CD4-positive, alpha-beta T cell treated with Interleukin-6 for 4 hours (primary cell): ENCODE results near the gene PDZD8.

Experiments used
- DNase-seq: peaks from one replicate; pipeline ENCODE4 v3.0.0-alpha.2; 2020; ENCODE audit warnings: mixed read lengths

Gene PDZD8

DNA sequence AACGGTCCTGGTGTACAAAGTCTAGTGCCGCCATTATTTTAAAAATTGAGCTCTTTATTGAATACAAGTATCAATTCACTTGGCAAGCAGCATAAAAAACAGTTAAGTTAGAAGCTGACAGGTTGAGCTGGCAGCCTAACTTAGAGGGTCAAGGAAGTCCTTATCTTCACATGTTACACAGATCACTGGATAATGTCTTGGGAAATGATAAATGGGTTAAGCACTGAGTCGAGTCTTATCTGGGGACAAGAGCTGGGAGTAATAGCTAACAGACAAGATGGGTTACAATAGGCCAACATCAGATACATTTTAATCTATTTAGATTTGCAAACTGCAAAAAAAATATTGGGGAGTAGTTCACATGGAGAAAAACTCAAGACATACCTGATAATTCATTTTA is 100.1 kb downstream of the PDZD8 start:
- no peak for DNase-seq

DNA sequence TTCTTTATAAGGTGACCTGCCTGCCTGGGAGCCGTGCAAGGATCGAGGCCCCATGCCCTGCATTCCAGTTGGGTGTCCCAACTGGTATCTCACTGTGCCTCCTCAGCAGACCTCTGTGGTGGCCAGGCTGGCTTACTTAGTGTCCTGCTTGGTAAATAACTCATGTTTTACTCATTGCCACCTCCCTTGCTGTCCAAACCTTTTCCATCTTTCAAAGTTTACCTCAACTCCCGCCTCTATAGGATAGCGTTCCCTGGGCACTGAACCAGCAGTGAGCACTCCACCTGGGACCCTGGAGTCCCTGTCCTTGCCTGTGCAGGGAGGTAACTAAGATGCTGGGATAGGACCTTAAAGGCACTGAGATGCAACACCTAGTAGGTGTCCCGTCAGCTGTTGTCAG is 100.7 kb downstream of the PDZD8 start:
- DNase-seq: no peak

DNA sequence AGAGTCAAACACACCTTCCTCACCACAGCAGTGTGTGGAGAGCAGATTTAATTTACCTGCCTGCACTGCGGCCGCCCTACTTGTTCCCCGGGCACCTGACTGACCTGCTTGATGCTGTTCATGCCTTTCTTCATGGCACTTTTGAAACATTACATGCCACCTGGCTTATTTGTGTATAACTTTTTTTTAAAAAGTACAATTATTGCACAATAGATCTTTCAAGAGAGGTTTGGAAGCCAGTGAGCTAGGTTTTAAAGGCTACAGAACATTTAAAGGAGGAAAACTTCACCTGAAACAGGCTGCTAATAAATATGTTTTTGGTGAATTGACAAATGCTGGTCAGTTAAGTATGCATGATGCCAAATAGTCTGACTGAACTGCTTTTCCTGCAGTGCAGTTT is 101.3 kb downstream of the PDZD8 start:
- no peak for DNase-seq

DNA sequence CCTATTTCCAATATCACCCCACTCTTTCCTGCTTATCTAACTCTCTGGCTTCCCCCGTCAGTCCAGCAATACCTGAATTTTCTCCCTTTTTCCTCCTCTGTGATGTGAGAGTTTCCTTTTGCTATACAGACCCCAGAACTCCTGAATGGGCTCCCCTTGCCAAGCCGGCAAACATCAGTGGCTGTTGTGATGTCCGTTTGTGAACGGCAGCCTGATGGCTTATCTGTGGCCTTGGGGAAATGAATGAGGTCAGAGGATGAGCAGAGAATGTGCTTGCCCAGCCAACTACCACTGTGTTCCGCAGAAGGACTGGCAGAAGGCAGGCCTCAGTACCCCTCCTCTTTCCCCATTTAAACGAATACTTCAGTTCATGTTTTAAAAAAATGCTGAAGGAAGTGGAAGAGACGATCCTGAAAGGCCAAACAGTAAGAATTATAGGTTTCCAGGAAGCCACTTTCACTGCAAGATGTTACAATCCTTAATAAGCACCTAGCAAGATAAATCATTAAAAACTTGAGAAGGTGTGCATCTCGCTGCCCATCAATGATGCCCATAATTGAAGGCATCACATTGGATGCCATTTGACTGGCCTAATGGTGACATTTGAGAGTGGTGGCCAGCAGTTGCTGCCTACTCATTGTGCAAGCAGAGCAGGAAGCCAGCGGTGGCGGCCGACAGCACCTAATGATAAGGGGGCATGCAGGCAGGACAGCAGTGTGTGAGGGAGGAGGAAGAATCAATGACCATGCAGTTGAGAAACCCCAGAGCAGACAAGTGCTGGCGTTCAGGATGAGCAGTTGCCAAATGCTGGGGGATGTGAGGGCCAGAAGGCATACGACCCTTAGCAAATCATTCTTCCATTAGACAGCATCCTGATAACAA is 102.8 kb downstream of the PDZD8 start:
- no peak for DNase-seq

DNA sequence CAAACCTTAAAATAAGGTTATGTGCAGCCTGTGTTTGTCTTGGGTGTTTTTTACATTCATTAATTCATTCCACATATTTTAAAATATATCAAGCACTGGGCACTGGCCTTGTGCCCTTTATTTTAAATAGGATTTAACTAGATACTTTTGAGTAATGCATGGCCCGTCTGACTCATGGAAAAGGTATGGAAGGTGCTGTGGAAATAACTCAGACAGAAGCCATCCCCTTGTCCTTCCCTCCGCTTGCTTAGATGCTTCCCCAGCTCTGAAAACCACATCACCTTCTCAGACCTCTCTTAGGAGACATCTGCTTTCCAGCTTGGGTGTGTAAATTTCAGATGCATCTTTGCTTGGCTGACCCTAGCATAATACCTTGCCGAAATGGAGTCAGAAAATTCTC is 103.8 kb downstream of the PDZD8 start:
- no peak for DNase-seq

DNA sequence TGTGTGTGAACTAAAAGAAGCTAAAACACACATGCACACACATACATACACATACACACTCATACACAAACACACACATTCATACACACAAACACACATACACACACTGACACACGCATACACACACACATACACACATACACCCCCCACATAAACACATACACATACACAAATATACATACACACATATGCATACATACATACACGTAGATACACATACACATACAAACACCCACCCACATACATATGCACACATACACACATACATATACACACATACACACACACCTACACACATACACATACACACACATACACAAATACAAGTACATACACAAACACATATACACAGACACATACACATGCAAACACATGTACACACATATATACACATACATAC is 106.3 kb downstream of the PDZD8 start:
- DNase-seq: no peak

DNA sequence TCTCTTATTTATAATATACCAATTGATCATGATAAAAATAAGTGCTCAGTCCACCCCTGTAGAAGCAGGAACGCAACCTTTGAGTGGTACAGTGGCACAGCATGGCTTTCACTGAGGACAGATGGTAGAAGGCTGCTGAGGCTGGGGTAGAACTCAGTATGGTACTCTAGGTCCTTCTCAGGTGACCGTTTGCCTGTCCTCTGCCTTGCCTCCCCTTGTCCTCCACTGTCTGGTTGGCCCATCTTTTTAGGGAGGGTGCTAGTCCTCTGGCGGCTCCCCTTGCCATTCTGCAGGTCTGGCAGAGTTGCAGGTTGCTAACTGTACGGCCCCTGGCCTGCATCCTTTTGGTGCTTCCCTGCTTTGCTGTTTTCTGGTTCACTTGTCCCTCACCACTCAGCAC is 107.0 kb downstream of the PDZD8 start:
- no peak for DNase-seq

DNA sequence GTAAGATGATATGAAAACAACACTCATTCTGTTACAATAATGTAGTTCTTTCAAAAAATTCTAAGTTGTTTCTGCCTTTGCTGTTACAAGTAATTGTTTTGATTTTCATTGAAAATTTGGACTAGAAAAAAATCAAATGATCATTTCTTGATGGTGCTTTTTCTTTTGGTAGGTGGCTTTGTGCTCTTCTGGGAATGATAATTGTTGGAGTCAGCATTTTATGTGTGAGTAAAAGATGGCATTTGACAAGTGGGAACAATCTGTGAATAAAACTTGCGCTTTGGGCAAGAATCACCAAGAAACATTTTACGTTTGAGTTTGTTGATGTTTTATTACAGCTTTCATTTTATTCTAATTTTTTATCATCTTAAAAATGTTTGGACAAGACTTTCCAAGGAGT is 108.4 kb downstream of the PDZD8 start:
- DNase-seq: no peak

DNA sequence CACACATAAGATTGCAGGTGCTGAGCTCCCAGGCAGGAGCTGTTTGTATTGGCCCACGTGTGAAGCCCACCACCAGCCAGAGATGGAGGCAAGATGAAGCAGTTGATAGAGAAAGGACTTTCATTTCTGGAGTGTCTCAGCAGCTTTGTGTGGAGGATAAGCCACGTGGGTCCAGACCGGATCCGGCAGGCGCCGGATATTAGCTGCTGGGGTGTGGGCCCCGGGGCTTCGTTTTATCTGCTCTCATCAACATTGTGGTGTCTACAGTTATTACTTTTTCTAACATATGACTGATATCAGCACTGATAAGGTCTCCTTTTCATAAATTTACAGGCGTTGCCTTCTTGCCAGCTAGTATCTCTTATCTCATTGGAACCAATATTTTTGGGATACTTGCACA is 108.8 kb downstream of the PDZD8 start:
- DNase-seq: no peak

DNA sequence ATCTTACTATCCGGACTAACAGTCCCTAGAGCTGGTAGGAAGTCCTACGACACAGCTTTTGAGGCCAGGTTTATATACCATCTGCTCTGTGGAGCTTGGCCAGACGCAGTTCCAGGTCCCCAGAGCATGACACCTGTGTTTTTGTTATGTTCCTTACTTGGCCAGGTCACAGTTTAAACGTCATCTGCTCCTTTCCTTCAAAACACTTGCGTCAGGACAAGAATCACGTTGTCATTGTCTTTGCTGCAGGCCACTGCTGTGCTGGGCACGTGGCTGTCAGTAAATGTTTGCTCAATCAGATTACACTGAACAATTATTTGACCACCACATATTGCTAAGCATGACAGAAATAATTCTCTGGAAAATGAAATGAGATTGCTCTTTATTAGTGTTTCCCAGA is 110.5 kb downstream of the PDZD8 start:
- DNase-seq: no peak

DNA sequence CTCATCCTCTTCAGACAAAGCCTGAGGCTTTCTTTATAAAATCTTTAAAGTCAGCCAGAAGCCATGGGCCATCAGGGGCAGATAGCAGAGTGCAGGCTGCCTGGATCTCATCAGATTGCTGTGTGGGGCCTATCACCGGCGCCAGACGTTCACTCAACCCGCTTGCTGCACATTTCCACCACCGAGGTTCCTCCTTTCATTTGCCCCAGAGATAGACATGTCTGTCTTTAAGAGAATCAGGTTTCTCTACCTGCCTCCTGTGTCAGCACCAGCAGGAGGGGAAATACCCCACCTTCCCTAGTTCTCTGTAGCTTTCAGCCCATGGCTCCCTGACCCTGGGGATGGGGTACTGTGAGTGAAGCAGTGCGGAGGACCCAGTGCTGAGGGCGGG is 112.3 kb downstream of the PDZD8 start:
- no peak for DNase-seq

DNA sequence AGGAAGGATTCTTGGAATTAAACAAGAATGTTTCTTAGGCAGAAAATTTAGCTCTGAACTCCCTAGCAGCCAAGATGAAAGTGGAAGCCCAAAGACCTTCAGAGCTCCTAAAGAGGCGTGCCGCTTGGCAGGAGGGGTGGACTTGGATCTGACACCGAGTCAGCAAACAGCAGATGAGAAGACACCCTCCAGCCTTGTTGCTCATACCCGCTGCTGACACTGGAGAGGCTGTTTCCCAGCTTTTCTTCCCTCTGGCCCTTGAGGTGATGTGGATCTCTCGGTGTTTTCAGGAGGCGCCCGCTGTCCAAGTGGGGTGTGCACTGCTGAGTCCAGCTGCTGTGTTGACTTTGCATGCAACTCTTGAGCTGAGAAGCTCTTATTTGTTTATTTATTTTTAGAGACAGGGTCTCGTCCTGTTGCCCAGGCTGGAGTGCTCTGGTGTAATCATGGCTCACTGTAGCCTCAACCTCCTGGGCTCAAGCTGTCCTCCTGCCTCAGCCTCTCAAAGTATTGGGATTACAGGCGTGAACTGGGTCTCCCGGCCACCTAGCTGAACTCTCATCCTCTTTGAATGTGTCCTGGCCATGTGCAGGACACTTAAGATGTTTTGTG is 112.8 kb downstream of the PDZD8 start:
- no peak for DNase-seq

DNA sequence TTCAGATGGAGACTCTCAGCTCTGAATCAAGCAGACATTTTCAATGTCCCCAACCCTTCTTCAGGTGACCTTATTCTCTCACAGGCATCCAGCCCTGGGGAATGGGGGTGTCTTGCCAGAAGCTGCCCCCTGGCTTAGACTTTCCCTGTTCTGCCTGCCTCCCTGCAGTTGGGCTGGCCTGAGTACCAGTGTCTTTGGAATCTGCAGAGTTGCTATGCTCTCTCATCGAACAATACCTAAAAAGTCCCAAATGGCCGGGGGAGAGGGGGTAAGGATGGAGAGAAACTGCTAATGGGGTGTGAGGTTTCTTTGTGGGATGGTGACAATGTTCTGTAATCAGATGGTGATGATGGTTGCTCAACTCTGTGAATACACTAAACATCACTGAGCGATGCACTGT is 113.7 kb downstream of the PDZD8 start:
- no peak for DNase-seq

DNA sequence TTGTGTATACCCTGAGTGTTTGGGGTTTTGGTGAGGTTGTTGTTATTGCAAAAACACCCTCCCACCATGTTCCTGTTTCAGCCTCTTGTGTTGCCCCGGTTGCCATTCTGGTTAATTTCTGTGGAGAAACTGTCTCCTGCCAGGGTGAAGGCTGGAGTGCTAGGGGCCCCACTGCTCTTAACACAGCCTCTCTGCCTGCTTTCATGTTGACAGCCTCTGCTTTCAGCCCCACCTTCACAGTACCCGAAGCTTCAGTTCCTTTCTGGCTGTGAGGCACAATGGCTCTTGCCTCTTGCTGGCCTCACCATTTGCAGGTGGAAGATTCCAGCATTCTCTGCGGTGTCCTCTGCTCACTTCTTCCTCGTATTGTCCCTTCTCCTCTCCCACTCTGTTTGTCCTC is 115.2 kb downstream of the PDZD8 start:
- DNase-seq: no peak

DNA sequence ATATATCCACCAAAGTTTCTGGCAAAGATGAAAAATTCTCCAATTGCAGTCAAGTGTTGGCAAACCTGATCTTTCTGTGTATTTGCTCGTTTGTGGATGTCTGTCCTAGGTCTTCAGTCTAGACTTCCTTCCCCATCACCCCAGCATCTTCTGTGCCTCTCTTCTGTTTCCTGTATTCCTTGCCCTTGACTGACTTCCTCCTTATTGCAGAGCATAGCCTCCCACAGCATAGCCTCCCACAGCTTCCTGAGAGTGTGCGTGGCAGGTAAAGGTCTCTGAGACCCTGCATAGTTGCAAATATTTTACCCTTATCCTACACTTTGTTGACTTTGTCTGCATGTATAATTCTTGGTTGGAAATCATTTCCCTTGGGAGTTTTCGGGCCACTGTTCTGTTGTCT is 116.0 kb downstream of the PDZD8 start:
- no peak for DNase-seq

DNA sequence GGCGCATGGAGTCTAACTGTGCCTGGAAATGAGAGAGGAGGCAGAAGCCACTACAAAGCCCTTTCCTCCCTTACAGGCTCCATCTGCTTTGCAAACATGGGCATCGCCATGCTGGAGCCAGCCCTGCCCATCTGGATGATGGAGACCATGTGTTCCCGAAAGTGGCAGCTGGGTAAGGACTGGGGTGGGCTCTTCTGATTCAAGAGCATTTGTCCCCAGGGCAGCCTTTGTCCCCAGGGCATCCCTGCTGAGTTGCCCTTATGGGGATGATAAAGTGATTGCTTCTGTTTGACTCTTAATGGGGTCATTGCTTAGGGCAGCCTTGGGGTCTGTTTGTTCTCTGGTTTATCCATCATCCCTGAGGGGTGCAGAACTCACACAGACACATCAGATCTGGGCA is 117.5 kb downstream of the PDZD8 start:
- no peak for DNase-seq

DNA sequence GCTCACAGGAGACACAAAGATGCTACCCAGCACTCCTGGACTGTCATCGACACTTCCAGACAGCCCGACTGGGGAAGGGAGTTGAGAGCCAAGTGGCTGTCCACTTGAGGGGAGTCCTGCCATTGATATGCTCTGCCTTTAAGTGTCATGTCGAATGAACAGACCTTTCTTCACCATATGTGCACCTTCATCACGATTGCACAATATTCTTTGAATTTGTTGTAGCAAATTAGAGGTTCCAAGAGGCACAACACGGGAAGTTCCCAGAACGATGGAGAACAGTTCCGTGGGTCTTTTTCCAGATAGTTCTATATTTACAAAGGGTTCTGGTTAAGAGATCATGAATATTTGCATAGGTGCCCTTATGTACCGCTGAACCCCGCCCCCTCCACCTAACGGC is 118.3 kb downstream of the PDZD8 start:
- no peak for DNase-seq

DNA sequence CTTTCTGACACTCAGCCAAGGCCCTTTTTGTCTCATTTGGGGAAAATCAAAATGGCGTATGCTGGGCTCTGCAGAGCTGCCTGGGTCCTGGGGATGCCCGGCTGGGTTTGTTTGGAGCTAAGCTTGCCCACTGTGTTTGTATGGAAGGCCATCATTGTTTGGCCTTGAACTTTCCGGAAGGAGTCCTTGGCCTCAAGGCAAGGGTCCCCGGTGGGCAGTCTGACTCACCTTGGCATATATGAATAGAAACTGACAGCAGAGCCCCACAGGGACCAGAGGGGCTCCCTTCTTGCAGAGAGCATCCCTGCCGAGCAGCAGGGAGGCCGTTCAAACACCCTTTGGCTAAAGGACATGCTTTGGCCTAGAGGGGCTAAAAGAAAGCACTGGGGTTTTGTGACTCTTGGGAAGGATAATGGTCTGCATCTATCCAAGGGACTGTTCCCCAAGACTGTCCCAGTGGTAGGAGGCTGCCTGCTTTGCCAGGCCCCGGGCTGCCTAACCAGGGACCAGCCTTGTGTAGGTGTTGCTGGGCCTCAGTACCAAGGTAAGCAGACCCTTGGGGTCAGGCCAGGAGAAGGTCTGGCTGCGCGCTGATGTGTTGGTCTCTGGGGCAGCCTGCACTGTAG is 119.3 kb downstream of the PDZD8 start:
- no peak for DNase-seq

DNA sequence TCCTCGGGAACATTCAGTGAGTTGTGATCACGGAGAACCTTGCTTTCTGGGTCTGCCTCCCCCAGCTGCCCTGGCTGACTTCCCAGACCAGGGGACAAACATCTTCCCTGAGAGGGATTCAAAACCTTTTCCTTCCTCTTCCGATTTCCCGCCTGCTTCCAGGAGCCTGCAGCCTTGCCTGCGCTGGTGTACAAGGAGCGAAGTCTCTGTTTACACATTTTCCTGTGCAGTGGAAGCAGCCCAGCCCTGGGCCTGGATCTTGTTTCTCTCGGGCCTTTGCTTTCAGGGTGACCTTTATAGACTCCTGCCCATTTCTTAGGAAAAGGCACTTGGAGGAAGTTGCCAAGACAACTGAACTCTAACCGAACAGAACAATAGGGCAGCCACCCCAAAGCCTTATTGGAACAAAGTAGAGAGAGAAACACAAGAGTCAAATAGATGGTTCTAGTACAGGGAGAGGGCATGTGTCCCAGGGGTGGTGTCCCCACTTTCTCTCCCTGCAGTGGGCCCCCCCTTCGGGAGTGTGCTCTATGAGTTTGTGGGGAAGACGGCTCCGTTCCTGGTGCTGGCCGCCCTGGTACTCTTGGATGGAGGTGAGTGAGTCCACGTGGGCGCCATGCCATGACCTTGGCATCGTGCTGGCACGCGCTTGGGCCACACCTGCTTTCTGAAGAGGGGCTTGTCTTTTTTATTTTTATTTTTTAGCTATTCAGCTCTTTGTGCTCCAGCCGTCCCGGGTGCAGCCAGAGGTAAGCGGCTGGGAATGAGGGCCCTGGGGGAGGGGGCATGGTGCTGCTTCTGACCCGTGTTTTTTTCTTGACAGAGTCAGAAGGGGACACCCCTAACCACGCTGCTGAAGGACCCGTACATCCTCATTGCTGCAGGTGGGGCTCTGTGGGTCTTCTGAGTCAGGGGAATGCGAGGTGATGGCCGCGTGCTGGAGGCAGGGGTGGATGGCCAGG is 120.2 kb downstream of the PDZD8 start:
- no peak for DNase-seq

DNA sequence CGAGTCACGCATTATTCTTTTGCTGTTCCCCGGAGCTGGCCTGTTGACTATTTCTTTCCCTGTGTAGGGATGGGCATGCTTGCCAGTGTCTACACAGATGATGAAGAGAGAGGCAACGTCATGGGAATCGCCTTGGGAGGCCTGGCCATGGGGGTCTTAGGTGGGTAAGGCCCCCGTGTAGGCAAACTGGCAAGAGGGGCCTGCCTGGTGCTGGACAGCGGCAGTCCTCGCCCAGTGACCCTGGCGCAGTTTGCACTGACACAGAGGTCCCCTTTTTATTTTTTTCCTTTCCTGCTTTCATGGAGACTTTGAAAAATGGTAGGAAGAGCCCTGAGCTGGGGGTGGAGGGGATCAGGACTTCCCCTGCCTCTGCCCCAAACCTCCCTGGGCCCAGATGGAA is 120.9 kb downstream of the PDZD8 start:
- no peak for DNase-seq

DNA sequence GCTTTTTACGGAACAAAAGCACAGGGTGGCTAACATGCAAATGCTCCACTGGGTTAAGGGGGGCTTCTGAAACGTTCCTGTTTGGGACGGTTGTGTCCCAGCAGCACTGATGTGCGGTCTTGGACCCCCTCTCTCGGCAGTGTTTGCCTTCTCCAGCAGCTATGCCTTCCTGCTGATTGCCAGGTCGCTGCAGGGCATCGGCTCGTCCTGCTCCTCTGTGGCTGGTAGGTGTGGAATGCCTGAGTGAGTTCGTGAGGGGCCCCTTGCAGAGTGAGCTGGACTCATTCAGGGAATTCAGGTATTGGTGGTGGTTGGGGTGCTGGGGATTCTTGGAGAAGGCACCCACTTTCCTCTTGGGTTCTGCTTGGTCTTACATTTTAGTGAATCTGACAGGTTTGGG is 121.3 kb downstream of the PDZD8 start:
- no peak for DNase-seq

DNA sequence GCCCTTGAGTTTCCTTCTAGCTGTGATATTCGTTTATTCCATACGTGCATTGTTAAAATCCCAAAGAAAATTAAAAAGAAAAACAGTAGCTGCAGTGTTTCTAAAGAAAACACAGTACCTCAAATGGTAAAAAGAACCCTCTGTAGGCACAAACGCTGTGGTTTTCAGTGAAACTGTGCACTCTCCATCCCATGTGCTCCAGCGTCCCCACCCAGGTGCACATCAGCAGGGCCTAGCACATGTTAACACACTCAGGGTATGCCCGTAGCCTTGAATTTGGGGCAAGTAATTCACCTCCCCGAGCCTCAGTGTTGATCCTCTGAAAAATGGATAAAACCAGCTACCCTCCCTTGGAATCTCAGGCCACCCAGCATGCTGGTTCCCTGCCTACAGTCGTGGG is 124.8 kb downstream of the PDZD8 start:
- DNase-seq: no peak

DNA sequence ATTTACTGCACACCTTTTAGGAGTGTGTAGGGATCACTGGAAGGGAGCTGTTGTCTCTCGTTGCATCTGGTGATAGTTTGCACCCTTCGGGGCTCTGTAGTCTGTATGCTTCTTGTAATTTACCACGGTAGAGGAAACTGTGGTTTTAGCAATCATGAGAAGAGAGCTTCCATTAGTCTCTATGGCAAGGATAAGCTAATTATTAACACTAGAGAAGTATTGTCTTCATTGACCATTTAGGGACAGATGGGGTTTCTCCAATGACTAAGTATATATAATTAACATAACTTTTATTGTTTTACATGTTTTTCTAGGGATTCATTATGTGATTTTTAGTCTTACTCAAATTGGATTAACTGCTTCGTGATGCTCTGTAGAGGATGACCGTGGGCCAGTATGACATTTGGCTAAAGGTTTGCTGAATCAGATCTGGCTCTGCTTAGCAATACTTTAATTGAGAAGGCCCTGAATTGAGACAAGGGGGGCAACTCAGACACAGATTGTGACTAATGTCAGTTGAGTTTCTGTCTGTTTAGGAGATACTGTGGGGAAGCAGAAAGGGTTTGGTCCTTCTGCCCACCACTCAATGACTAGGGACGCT is 125.6 kb downstream of the PDZD8 start:
- no peak for DNase-seq
